DOHH2 (cell line): ENCODE data around the gene KIF1B.

Source experiments
- CTCF ChIP-seq: fragments of 200-600 bp; sonication (generic); IDR thresholded peaks from one replicate; pipeline ENCODE4 v1.5.1; 2014; ENCODE audit warnings: antibody characterized with exemption, mild to moderate bottlenecking, low read depth, low read length; ENCODE audit not compliant: poor library complexity, severe bottlenecking
- EZH2phosphoT487 ChIP-seq: fragments of 200-600 bp; sonication (generic); IDR thresholded peaks from 2 replicates; pipeline ENCODE4 v1.6.1; 2017; ENCODE audit warnings: borderline replicate concordance, mild to moderate bottlenecking, antibody characterized with exemption, low read length, moderate library complexity, mixed read lengths

GRCh38 chr1:10228528-10228927 lies 18.2 kb downstream of the KIF1B start:
- no peak for TF ChIP-seq CTCF
- TF ChIP-seq EZH2phosphoT487, result no peak
